Ishikawa (cell line): ENCODE measurements around the gene CEP85L.

ENCODE experiments used
- CEBPB ChIP-seq: IDR thresholded peaks from 2 replicates; pipeline ENCODE4 v1.6.1; 2012
- CREB1 ChIP-seq: IDR thresholded peaks from 2 replicates; pipeline ENCODE4 v1.6.1; 2012; ENCODE audit warnings: low read depth
- EGR1 ChIP-seq: IDR thresholded peaks from 2 replicates; pipeline ENCODE4 v1.6.1; 2012
- EP300 ChIP-seq: IDR thresholded peaks from 2 replicates; pipeline ENCODE4 v1.6.1; 2012; ENCODE audit warnings: borderline replicate concordance
- FOXM1 ChIP-seq: IDR thresholded peaks from 2 replicates; pipeline ENCODE4 v1.6.1; 2012; ENCODE audit warnings: low read depth, borderline replicate concordance
- MAX ChIP-seq: IDR thresholded peaks from 2 replicates; pipeline ENCODE4 v1.6.1; 2012
- NFIC ChIP-seq: IDR thresholded peaks from 2 replicates; pipeline ENCODE4 v1.6.1; 2012
- RAD21 ChIP-seq: IDR thresholded peaks from 2 replicates; pipeline ENCODE4 v1.6.1; 2012; ENCODE audit warnings: low read depth
- REST ChIP-seq: IDR thresholded peaks from 2 replicates; pipeline ENCODE4 v1.6.1; 2012; ENCODE audit warnings: low read depth, mild to moderate bottlenecking
- TAF1 ChIP-seq: IDR thresholded peaks from 2 replicates; pipeline ENCODE4 v1.6.1; 2012; ENCODE audit warnings: low read depth, mild to moderate bottlenecking
- TCF12 ChIP-seq: IDR thresholded peaks from 2 replicates; pipeline ENCODE4 v1.6.1; 2012; ENCODE audit warnings: low read depth
- USF1 ChIP-seq: IDR thresholded peaks from 2 replicates; pipeline ENCODE4 v1.6.1; 2012

GRCh38 chr6:118630067-118630466, 21.3 kb downstream of the CEP85L start:
- no peak for TF ChIP-seq RAD21
- TF ChIP-seq CEBPB = no peak
- TF ChIP-seq USF1 = no peak
- TF ChIP-seq EP300 = no peak
- no peak for TF ChIP-seq MAX
- TF ChIP-seq REST = no peak
- TF ChIP-seq TAF1 = no peak
- no peak for TF ChIP-seq NFIC
- TF ChIP-seq CREB1 = no peak
- TF ChIP-seq TCF12 = no peak
- TF ChIP-seq EGR1 = no peak
- TF ChIP-seq FOXM1 = no peak
